AG09309 (cell line): Measurements from ENCODE around the gene RNF4.

ENCODE experiments used
- DNase-seq: peaks from one replicate; pipeline ENCODE4 v3.0.0-alpha.2; 2010; ENCODE audit warnings: low read depth
- H3K4me3 ChIP-seq: 2 replicates; pipeline ENCODE4 v1.5.1; 2011; ENCODE audit warnings: mild to moderate bottlenecking, low read depth, low read length, moderate library complexity; ENCODE audit not compliant: control insufficient read depth
- TF ChIP-seq, protein P1 (sequence below): IDR thresholded peaks from 2 replicates; pipeline ENCODE4 v1.5.1; 2011; ENCODE audit warnings: mild to moderate bottlenecking, low read depth, low read length, inconsistent platforms; ENCODE audit not compliant: insufficient read depth, control insufficient read depth; ENCODE audit errors: missing control alignments

Gene RNF4

GRCh38 chr4:2443956-2444740, 24.8 kb upstream of the RNF4 start:
- TF ChIP-seq, protein P1, sequence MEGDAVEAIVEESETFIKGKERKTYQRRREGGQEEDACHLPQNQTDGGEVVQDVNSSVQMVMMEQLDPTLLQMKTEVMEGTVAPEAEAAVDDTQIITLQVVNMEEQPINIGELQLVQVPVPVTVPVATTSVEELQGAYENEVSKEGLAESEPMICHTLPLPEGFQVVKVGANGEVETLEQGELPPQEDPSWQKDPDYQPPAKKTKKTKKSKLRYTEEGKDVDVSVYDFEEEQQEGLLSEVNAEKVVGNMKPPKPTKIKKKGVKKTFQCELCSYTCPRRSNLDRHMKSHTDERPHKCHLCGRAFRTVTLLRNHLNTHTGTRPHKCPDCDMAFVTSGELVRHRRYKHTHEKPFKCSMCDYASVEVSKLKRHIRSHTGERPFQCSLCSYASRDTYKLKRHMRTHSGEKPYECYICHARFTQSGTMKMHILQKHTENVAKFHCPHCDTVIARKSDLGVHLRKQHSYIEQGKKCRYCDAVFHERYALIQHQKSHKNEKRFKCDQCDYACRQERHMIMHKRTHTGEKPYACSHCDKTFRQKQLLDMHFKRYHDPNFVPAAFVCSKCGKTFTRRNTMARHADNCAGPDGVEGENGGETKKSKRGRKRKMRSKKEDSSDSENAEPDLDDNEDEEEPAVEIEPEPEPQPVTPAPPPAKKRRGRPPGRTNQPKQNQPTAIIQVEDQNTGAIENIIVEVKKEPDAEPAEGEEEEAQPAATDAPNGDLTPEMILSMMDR = no peak
- DNase-seq = no peak
- no peak overlapping the region for H3K4me3 ChIP-seq

- H3K4me3 ChIP-seq = no peak overlapping the region
- TF ChIP-seq, protein P1 = no peak
- DNase-seq = no peak
Observed at GRCh38 chr4:2445130-2445529, 23.8 kb upstream of the RNF4 start.

DNA sequence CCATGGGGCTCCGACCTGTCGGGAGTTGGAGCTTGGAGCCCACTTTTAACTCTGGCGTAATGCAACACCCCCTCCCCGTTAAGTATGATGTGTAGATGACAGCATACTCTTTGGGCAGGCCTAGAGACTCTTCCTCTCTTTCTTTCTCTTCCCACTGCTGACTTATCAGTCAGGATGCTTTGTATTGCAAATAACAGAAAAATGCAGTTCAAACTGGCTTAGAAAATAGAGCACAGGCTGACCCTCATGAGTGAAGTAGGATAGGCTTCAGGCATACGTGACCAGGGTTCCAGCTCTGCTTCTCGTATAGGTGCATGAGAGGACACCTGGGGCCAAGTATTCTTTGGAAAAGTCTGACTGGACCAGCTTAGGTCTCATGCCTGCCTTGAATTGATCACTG, 23.3 kb upstream of the RNF4 start:
- DNase-seq = no peak
- TF ChIP-seq, protein P1 = no peak
- no peak overlapping the region for H3K4me3 ChIP-seq

GRCh38 chr4:2446656-2447564, 22.0 kb upstream of the RNF4 start:
- TF ChIP-seq, protein P1 = no peak
- H3K4me3 ChIP-seq = no peak overlapping the region
- no peak for DNase-seq

DNA sequence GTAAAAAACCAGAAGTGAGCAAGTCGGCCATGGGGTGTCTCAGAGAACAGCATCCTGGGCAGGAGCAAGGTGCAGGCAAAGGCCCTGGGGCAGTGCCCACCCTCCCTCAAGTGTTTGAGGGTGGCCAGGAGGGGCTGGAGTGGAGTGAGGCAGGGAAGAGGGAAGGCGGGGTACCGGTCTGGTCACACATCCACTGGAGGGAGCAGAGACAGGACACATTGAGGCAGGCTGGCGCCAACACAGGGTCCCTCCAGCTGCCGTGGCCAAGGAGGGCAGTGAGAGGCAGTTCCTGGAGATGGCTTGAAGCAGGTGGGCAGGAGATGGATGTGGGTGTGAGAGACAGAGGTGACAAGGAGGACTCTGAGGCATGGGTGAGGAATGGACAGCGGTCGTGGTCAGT, 20.3 kb upstream of the RNF4 start:
- TF ChIP-seq, protein P1 = no peak
- no peak for DNase-seq
- H3K4me3 ChIP-seq = no peak overlapping the region

GRCh38 chr4:2449051-2449450, 19.9 kb upstream of the RNF4 start:
- no peak overlapping the region for H3K4me3 ChIP-seq
- TF ChIP-seq, protein P1 = no peak
- DNase-seq = no peak
